IPS DF 4.7 (cell line): Measurements from ENCODE around the gene ABCC3.

Source experiments
- DNase-seq: peaks from one replicate; pipeline ENCODE4 v3.0.0-alpha.2; 2013; ENCODE audit warnings: low spot score; ENCODE audit errors: extremely low read depth

The ABCC3 gene

GRCh38 chr17:50683434-50684287 lies 49.0 kb downstream of the ABCC3 start:
- no peak for DNase-seq

- no peak for DNase-seq
Measured at GRCh38 chr17:50684288-50684611, 49.6 kb downstream of the ABCC3 start.

GRCh38 chr17:50684612-50685333 lies 50.1 kb downstream of the ABCC3 start:
- no peak for DNase-seq

- DNase-seq = no peak
Measured at GRCh38 chr17:50685334-50685665, 50.6 kb downstream of the ABCC3 start.

- DNase-seq = no peak
Measured at GRCh38 chr17:50685691-50686493, 51.2 kb downstream of the ABCC3 start.

- no peak for DNase-seq
Measured at GRCh38 chr17:50686494-50687199, 52.0 kb downstream of the ABCC3 start.

- DNase-seq = no peak
Measured at GRCh38 chr17:50687200-50688066, 52.8 kb downstream of the ABCC3 start.

- DNase-seq = no peak
Measured at GRCh38 chr17:50688245-50688644, 53.6 kb downstream of the ABCC3 start.

GRCh38 chr17:50689251-50689650 lies 54.6 kb downstream of the ABCC3 start:
- no peak for DNase-seq

GRCh38 chr17:50689956-50690886 lies 55.5 kb downstream of the ABCC3 start:
- no peak for DNase-seq

GRCh38 chr17:50690887-50691549 lies 56.3 kb downstream of the ABCC3 start:
- no peak for DNase-seq

GRCh38 chr17:50691550-50692447 lies 57.1 kb downstream of the ABCC3 start:
- DNase-seq = no peak

- no peak for DNase-seq
Measured at GRCh38 chr17:50692448-50693035, 57.9 kb downstream of the ABCC3 start.

GRCh38 chr17:50693036-50693682 lies 58.5 kb downstream of the ABCC3 start:
- no peak for DNase-seq

GRCh38 chr17:50696365-50696879 lies 61.7 kb downstream of the ABCC3 start:
- no peak for DNase-seq

- DNase-seq = no peak
Measured at GRCh38 chr17:50697062-50697461, 62.4 kb downstream of the ABCC3 start.
